Stimulated activated naive CD8-positive, alpha-beta T cell treated with anti-CD3 and anti-CD28 coated beads, Interleukin-15, Interleukin-2, amounts not matched to agents 100 U/mL and 50 U/mL, for 24 hours (primary cell): ENCODE results near the gene GMCL2.

Experiments
- ATAC-seq: fragments of 150-1000 bp; cut with Tn5 transposase; one replicate; pipeline ENCODE4 v1.10.0; 2021
- DNase-seq: peaks from one replicate; pipeline ENCODE4 v3.0.0; 2021

The GMCL2 gene

GRCh38 chr5:178143246-178143645 lies 43.9 kb downstream of the GMCL2 start:
- DNase-seq, result no peak
- ATAC-seq, result no peak

- DNase-seq (no peak), ATAC-seq (no peak)
These were observed 44.5 kb downstream of the GMCL2 start for GRCh38 chr5:178142642-178143041.

- DNase-seq (no peak), ATAC-seq (no peak)
These were observed 45.6 kb downstream of the GMCL2 start for GRCh38 chr5:178141550-178141949.

GRCh38 chr5:178137991-178138390 lies 49.2 kb downstream of the GMCL2 start:
- no peak for ATAC-seq
- DNase-seq, result no peak

- ATAC-seq, result no peak
- DNase-seq, result no peak
These were observed 50.2 kb downstream of the GMCL2 start for GRCh38 chr5:178136990-178137389.
